ENCODE data around the gene SMOC1.

The SMOC1 gene

DNA sequence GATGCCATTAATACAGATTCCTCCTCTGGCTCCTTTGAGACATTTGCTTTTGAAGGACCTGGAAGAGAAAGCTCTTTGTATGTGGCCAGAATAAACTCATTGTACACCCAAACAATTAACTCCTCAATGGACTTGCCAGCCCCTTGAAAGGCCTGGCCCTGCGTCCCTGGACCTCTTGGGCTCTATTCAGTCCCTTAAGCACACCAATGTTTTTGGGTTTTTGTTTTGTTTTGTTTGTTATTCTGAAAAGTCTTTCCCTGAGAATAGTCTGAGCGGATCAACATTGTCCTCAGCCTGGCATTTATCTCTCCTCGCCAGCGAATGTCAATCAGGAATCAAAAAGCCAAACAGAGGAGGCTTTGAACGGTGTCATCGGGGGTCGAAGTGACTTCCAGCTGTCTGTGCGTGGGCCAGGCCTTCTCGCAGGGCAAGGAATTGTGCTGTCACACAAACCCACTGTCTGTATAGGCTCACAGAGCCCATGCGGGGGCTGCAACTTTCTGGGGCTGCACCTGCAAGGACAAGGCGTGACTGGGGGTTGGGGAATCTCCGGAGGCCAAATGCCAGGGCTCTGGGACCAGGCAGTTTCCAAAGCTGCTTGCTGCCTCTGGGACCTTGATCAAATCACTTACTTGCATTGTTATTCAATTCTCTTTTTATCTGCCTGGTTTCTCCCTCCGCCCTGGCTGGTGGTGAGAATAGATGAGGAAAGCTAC lies 108.3 kb downstream of the SMOC1 start:
- Histone ChIP-seq H3K4me2 (ENCODE audit: low read length) (no peak overlapping the region), H3K27me3 (ENCODE audit: control insufficient read depth, insufficient read depth, low read length) (no peaks in the 10 kb centered on the region), H3K4me3 (ENCODE audit: low read length) (no peak overlapping the region), H3K9me3 (replicated peaks; ENCODE audit: low read length) (no peaks in the 10 kb centered on the region), H3K4me1 (ENCODE audit: control insufficient read depth, insufficient read depth, low read length) (no peaks in the 10 kb centered on the region), H3K36me3 (ENCODE audit: insufficient read depth, low read length) (no peaks in the 10 kb centered on the region), H3K9ac (ENCODE audit: low read depth, low read length) (no peak overlapping the region)

DNA sequence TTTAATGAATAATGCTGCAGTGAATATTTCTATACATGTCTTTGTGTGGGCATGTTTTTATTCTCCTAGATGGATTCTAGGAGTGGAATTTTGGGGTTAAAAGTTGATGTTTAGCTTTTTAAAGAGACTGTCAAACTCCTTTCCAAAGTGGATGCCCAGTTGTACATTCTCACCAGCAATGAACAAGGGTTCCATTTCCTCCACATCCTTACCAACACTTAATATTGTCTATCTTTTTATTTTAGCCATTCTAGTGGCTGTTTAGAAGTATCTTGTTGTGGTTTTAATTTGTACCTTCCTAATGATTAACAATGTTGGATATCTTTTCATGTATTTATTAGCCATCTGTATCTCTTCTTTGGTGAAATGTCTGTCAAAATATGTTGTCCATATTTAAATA lies 109.8 kb downstream of the SMOC1 start:
- Histone ChIP-seq H3K4me1 (ENCODE audit: control insufficient read depth, insufficient read depth, low read length) (no peaks in the 10 kb centered on the region), H3K9me3 (replicated peaks; ENCODE audit: low read length) (no peaks in the 10 kb centered on the region), H3K27me3 (ENCODE audit: control insufficient read depth, insufficient read depth, low read length) (peaks cover 8% of the 10 kb centered on the region), H3K9ac (ENCODE audit: low read depth, low read length) (no peak overlapping the region), H3K4me2 (ENCODE audit: low read length) (no peak overlapping the region), H3K4me3 (ENCODE audit: low read length) (no peak overlapping the region), H3K36me3 (ENCODE audit: insufficient read depth, low read length) (no peaks in the 10 kb centered on the region)

DNA sequence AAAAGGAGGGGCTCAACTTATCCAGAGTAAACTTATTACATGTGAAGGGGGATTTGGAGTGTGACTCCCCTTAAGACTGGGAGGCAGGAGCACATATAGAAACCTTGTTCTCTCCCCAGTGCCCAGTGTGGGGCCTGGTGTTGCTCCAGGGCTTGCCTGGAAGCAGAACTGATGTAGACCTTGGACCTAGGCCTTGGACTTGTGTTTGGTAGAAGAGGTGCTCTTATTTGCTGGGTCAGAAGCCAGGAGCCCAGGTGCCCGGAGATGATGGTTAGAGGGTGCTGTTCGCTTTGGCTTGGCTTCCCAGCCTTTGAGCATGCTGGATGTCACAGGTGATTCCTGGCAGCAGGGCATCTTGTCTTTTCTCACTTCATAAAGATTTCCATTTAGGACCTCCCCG lies 110.4 kb downstream of the SMOC1 start:
- peaks cover 8% of the 10 kb centered on the region for H3K27me3 ChIP-seq (ENCODE audit: control insufficient read depth, insufficient read depth, low read length)
- H3K4me1 ChIP-seq (ENCODE audit: control insufficient read depth, insufficient read depth, low read length), result no peaks in the 10 kb centered on the region
- no peak overlapping the region for H3K4me2 ChIP-seq (ENCODE audit: low read length)
- H3K4me3 ChIP-seq (ENCODE audit: low read length), result no peak overlapping the region
- no peaks in the 10 kb centered on the region for H3K9me3 ChIP-seq (replicated peaks; ENCODE audit: low read length)
- H3K9ac ChIP-seq (ENCODE audit: low read depth, low read length), result no peak overlapping the region
- no peaks in the 10 kb centered on the region for H3K36me3 ChIP-seq (ENCODE audit: insufficient read depth, low read length)

DNA sequence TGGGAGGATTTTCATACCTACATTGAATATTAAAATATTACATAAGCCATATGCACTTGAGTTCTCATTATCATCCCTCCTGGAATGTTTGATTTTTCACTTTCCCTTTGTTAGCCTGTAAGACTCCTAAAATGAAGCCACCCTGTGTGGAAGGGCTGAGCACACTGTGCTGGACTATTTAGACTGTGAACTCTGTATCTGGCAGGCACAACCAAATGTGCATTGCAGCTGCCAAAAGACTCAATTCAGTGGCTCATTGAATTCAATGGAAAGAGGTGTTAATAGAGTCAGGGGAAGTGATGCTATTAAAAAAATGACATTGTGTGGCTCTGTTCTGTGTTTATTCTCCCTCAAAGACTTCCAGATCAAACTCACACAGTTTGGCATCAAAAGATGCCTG lies 111.1 kb downstream of the SMOC1 start:
- Histone ChIP-seq H3K9ac (ENCODE audit: low read depth, low read length) (no peak overlapping the region), H3K36me3 (ENCODE audit: insufficient read depth, low read length) (no peaks in the 10 kb centered on the region), H3K4me1 (ENCODE audit: control insufficient read depth, insufficient read depth, low read length) (no peaks in the 10 kb centered on the region), H3K4me3 (ENCODE audit: low read length) (no peak overlapping the region), H3K9me3 (replicated peaks; ENCODE audit: low read length) (no peaks in the 10 kb centered on the region), H3K4me2 (ENCODE audit: low read length) (no peak overlapping the region), H3K27me3 (ENCODE audit: control insufficient read depth, insufficient read depth, low read length) (peaks cover 8% of the 10 kb centered on the region)

DNA sequence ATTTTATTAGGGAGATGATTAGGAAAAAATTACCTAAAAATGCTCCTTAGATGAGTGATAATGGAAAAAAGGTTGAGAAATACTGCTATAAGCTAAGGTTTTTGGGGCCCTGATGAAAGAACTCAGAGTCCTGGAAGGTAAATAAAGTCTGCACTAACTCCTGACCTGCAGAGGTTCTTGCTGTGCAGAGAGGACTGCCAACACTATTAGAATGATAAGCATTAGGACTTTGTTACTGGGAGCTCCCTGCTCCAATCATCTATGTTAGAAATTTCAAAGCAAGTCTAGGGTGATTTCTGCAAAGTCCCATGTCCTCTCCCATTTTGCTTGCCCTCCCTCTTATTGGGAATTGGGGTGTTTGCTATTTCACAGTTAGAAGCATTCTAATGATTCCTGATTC lies 112.2 kb downstream of the SMOC1 start:
- no peak overlapping the region for H3K9ac ChIP-seq (ENCODE audit: low read depth, low read length)
- H3K9me3 ChIP-seq (replicated peaks; ENCODE audit: low read length), result no peaks in the 10 kb centered on the region
- peaks cover 8% of the 10 kb centered on the region for H3K27me3 ChIP-seq (ENCODE audit: control insufficient read depth, insufficient read depth, low read length)
- H3K4me3 ChIP-seq (ENCODE audit: low read length), result no peak overlapping the region
- H3K4me2 ChIP-seq (ENCODE audit: low read length), result no peak overlapping the region
- no peaks in the 10 kb centered on the region for H3K36me3 ChIP-seq (ENCODE audit: insufficient read depth, low read length)
- peaks cover 5% of the 10 kb centered on the region for H3K4me1 ChIP-seq (ENCODE audit: control insufficient read depth, insufficient read depth, low read length)

DNA sequence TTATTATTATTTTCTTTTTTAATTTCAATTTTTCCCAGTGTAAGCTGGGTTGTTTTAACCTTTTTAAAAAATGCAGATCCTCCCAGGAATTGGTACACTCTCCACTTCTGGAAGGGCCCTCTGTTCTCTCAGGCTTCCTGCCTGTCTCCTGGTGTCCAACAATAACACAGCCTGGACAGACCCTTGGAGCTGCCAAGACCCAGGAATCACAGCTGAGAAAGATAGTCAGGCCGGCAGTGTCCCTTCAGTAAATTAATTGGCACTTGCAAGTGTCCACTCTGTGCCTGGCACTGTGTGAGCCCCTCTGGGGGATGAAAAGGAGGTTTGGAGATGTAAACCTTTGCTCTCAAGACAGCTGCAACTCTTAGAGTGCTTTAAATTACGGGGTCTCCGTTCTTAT lies 113.3 kb downstream of the SMOC1 start:
- Histone ChIP-seq H3K9ac (ENCODE audit: low read depth, low read length) (no peak overlapping the region), H3K36me3 (ENCODE audit: insufficient read depth, low read length) (no peaks in the 10 kb centered on the region), H3K4me1 (ENCODE audit: control insufficient read depth, insufficient read depth, low read length) (peaks cover 10% of the 10 kb centered on the region), H3K9me3 (replicated peaks; ENCODE audit: low read length) (no peaks in the 10 kb centered on the region), H3K4me2 (ENCODE audit: low read length) (no peak overlapping the region), H3K4me3 (ENCODE audit: low read length) (no peak overlapping the region), H3K27me3 (ENCODE audit: control insufficient read depth, insufficient read depth, low read length) (peaks cover 8% of the 10 kb centered on the region)

DNA sequence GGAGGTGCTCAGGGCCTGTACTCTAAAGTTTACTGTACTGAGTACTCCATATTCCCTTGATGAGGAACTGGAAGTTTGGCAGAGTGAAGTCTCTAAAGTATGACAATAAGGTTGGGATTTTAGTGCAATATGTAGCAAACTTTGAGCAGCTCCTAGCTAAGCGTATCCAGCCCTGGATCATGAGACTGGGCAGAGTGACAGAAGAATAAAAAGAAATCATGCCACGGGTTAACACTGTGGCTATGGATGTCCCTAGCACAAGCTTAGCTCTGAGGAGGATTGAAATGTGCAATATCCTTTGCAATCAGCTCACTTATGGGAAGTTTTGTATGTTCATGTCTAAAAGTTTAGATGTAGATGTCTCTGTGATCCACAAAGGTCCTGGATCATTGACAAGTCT lies 114.1 kb downstream of the SMOC1 start:
- Histone ChIP-seq H3K4me3 (ENCODE audit: low read length) (no peak overlapping the region), H3K9me3 (replicated peaks; ENCODE audit: low read length) (no peaks in the 10 kb centered on the region), H3K4me2 (ENCODE audit: low read length) (no peak overlapping the region), H3K36me3 (ENCODE audit: insufficient read depth, low read length) (no peaks in the 10 kb centered on the region), H3K9ac (ENCODE audit: low read depth, low read length) (no peak overlapping the region), H3K27me3 (ENCODE audit: control insufficient read depth, insufficient read depth, low read length) (peaks cover 8% of the 10 kb centered on the region), H3K4me1 (ENCODE audit: control insufficient read depth, insufficient read depth, low read length) (peaks cover 15% of the 10 kb centered on the region)

DNA sequence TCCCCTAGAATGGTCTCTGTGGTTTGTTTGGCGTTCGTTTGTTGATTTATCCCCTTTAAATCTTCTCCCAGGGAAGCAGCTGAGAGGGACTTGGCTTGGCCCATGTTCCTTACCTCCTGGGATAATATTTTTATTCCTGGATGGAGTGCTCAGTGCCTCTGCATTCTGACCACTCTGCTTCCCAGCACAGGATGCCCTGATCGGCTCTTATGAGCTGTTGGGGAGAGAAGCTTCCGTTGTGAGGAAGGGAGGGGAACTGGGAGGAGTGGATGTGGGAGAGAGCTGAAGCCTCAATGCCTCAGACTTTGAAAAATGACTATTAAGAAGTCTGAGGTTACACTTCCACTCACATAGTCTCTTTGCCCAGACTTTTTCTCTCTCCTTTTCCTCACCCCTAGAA lies 114.8 kb downstream of the SMOC1 start:
- Histone ChIP-seq H3K9ac (ENCODE audit: low read depth, low read length) (no peak overlapping the region), H3K4me2 (ENCODE audit: low read length) (no peak overlapping the region), H3K4me1 (ENCODE audit: control insufficient read depth, insufficient read depth, low read length) (peaks cover 15% of the 10 kb centered on the region), H3K4me3 (ENCODE audit: low read length) (no peak overlapping the region), H3K9me3 (replicated peaks; ENCODE audit: low read length) (no peaks in the 10 kb centered on the region), H3K27me3 (ENCODE audit: control insufficient read depth, insufficient read depth, low read length) (peaks cover 8% of the 10 kb centered on the region), H3K36me3 (ENCODE audit: insufficient read depth, low read length) (no peaks in the 10 kb centered on the region)

DNA sequence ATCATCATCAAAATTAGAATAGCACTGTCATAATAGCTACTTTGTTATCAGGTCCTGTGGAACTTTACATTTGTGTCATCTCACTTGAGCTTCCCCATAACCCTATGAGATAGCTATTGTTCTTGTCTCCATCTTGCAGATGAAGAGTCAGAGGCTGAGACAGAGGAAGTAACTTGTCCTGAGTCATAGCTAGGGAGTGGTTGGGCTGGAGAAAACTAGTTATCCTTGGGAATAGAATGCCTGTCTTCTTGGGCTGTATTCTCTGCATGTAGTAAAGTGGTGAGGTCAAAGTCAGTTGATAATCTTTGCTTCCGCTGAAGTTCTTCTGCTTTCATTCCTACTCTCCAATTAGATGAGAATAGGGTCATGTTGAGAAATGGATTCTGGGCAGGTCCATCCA lies 117.0 kb downstream of the SMOC1 start:
- Histone ChIP-seq H3K4me1 (ENCODE audit: control insufficient read depth, insufficient read depth, low read length) (peaks cover 15% of the 10 kb centered on the region), H3K36me3 (ENCODE audit: insufficient read depth, low read length) (no peaks in the 10 kb centered on the region), H3K4me2 (ENCODE audit: low read length) (no peak overlapping the region), H3K9ac (ENCODE audit: low read depth, low read length) (no peak overlapping the region), H3K9me3 (replicated peaks; ENCODE audit: low read length) (no peaks in the 10 kb centered on the region), H3K27me3 (ENCODE audit: control insufficient read depth, insufficient read depth, low read length) (peaks cover 8% of the 10 kb centered on the region), H3K4me3 (ENCODE audit: low read length) (no peak overlapping the region)

DNA sequence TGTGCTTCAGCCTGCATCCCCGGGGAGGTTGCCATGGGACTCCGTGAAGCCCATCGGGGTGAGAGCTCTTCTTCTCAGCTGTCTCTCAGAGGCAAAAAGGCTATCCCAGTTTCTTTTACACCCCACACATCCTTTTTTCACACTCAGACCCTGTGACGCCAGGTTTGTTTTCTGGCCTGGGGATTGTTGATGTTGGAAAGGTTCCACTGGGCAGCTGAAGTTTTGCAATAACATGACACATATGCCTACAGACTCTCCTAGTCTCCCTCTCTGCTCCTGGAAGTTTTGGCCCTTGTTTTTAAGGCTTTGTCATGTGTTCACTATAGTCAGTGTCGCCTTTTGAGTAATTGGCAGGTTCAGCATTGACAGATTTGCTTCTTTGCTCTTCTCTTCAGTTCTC lies 118.6 kb downstream of the SMOC1 start:
- no peaks in the 10 kb centered on the region for H3K9me3 ChIP-seq (replicated peaks; ENCODE audit: low read length)
- H3K9ac ChIP-seq (ENCODE audit: low read depth, low read length), result no peak overlapping the region
- H3K27me3 ChIP-seq (ENCODE audit: control insufficient read depth, insufficient read depth, low read length), result peaks cover 8% of the 10 kb centered on the region
- H3K4me1 ChIP-seq (ENCODE audit: control insufficient read depth, insufficient read depth, low read length), result peaks cover 15% of the 10 kb centered on the region
- H3K4me2 ChIP-seq (ENCODE audit: low read length), result no peak overlapping the region
- H3K36me3 ChIP-seq (ENCODE audit: insufficient read depth, low read length), result no peaks in the 10 kb centered on the region
- H3K4me3 ChIP-seq (ENCODE audit: low read length), result no peak overlapping the region

DNA sequence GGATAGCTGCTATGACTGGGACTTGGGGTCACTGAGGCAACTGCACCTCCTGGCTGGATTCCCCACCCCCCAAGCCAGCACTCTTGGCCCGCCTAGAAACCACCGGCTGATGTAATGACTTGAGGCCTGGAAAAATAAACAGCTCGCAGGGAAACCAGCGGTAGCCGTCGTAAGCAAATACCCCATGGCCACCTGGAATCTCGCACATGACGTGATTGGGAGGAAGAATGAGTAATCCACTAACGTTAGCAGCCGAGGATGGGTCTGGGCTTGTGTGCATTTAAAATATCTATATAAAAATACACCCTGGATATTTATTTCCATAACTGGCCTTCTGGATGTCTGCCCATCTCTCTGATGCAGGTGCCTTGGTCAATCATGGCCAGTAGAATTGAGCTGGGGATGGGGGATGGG lies 120.1 kb downstream of the SMOC1 start:
- no peaks in the 10 kb centered on the region for H3K9me3 ChIP-seq (replicated peaks; ENCODE audit: low read length)
- H3K9ac ChIP-seq (ENCODE audit: low read depth, low read length), result no peak overlapping the region
- H3K36me3 ChIP-seq (ENCODE audit: insufficient read depth, low read length), result no peaks in the 10 kb centered on the region
- H3K4me2 ChIP-seq (ENCODE audit: low read length), result no peak overlapping the region
- peaks cover 15% of the 10 kb centered on the region for H3K4me1 ChIP-seq (ENCODE audit: control insufficient read depth, insufficient read depth, low read length)
- no peak overlapping the region for H3K4me3 ChIP-seq (ENCODE audit: low read length)
- peaks cover 3% of the 10 kb centered on the region for H3K27me3 ChIP-seq (ENCODE audit: control insufficient read depth, insufficient read depth, low read length)

DNA sequence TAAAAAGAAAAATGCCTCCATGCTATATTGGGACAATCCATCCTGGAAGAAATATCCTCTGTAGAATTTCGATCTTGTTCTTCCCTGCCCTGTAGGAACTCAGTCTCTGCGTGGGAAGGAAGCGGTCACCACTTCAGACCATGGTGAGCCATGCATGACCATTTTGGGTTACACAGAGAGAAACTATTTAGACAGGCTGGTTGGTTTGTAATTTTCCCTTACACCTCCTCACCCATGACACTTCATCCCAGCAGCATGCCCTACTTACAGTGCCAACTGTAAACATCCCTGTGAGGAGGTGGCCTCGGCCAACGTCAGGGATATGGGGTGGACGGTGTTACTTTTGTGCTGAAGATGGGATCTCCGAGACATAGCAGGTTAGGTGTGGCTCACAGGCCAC lies 121.4 kb downstream of the SMOC1 start:
- no peak overlapping the region for H3K4me2 ChIP-seq (ENCODE audit: low read length)
- H3K9me3 ChIP-seq (replicated peaks; ENCODE audit: low read length), result no peaks in the 10 kb centered on the region
- H3K4me3 ChIP-seq (ENCODE audit: low read length), result no peak overlapping the region
- H3K27me3 ChIP-seq (ENCODE audit: control insufficient read depth, insufficient read depth, low read length), result peaks cover 3% of the 10 kb centered on the region
- H3K4me1 ChIP-seq (ENCODE audit: control insufficient read depth, insufficient read depth, low read length), result peaks cover 15% of the 10 kb centered on the region
- H3K9ac ChIP-seq (ENCODE audit: low read depth, low read length), result no peak overlapping the region
- no peaks in the 10 kb centered on the region for H3K36me3 ChIP-seq (ENCODE audit: insufficient read depth, low read length)

All from skeletal muscle satellite cell (primary cell).